Neural progenitor cell (in vitro differentiated cells): ENCODE results near the gene LRFN5.

Source experiments
- EZH2 ChIP-seq: fragments of 200-600 bp; sonication (generic); IDR thresholded peaks from 2 replicates; pipeline ENCODE4 v1.6.1; 2017; ENCODE audit warnings: antibody characterized with exemption, mild to moderate bottlenecking, moderate library complexity
- EZH2phosphoT487 ChIP-seq: fragments of 200-600 bp; sonication (generic); IDR thresholded peaks from 2 replicates; pipeline ENCODE4 v1.6.1; 2017; ENCODE audit warnings: antibody characterized with exemption
- TF ChIP-seq, protein P1 (sequence below): fragments of 200-600 bp; sonication (generic); IDR thresholded peaks from 2 replicates; pipeline ENCODE4 v1.5.1; 2017; ENCODE audit warnings: antibody characterized with exemption, mild to moderate bottlenecking

DNA sequence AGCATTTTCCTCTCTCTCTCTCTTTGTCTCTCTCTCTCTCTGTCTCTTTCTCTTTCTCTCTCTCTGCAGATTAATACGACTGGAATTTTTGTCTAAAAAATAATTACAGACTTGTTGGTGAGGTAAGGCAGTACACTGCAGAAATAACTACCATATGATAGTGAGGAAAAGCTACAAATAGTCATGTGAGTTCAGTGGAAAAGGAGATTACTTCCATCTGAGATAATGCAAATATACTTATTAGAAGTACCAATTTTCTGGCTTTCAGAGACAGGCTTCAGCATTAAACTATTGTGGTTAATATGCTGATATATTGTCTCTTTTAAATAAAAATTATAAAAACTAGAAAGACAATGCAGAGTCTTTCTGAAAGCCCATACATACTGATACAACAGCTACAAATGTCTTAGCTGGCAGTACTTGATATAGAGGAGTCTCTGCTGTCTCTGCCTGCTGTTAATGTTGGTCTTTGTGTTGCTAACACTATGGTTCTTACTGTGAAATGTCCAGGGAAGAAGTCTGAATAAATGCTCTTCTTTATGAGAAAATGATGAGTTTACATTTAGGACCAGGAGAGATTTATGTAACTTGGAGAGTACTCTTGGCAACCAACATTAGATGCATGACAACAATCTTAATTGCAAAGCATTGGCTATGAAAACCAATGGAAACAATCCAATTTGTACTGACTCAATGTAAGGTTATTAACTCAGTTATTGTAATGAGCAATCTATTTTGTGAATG, 167.0 kb downstream of the LRFN5 start:
- TF ChIP-seq, protein P1, sequence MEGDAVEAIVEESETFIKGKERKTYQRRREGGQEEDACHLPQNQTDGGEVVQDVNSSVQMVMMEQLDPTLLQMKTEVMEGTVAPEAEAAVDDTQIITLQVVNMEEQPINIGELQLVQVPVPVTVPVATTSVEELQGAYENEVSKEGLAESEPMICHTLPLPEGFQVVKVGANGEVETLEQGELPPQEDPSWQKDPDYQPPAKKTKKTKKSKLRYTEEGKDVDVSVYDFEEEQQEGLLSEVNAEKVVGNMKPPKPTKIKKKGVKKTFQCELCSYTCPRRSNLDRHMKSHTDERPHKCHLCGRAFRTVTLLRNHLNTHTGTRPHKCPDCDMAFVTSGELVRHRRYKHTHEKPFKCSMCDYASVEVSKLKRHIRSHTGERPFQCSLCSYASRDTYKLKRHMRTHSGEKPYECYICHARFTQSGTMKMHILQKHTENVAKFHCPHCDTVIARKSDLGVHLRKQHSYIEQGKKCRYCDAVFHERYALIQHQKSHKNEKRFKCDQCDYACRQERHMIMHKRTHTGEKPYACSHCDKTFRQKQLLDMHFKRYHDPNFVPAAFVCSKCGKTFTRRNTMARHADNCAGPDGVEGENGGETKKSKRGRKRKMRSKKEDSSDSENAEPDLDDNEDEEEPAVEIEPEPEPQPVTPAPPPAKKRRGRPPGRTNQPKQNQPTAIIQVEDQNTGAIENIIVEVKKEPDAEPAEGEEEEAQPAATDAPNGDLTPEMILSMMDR: no peak
- no peak for TF ChIP-seq EZH2phosphoT487
- no peak for TF ChIP-seq EZH2
